Astrocyte (in vitro differentiated cells and primary cell): ENCODE measurements around the gene PBX3. TPM values are rescaled to one million over a fixed set of nuclear protein-coding genes. Genes with fewer than 3 reads are reported as not detected.
A peak's percentile ranks its signal among the peaks of the same experiment; 100 is the strongest.

Source experiments
- DNase-seq: peaks from one replicate; pipeline ENCODE4 v3.0.0-alpha.2; 2010; ENCODE audit warnings: low read depth
- FAIRE-seq: peaks from 2 replicates; lab custom pipeline; 2011; peaks lifted over from hg19 to GRCh38; lab: Jason Lieb, UNC
- H2AFZ ChIP-seq: 2 replicates; pipeline ENCODE4 v1.6.0; 2012; ENCODE audit warnings: low read depth, low read length, inconsistent platforms
- H3K27ac ChIP-seq: 2 replicates; pipeline ENCODE4 v1.5.1; 2011; ENCODE audit warnings: low read depth, low read length, inconsistent platforms
- H3K27me3 ChIP-seq: 2 replicates; pipeline ENCODE4 v1.6.0; 2011; ENCODE audit warnings: low read length, inconsistent platforms; ENCODE audit not compliant: insufficient read depth
- H3K36me3 ChIP-seq: 2 replicates; pipeline ENCODE4 v1.5.1; 2011; ENCODE audit warnings: low read length, inconsistent platforms; ENCODE audit not compliant: insufficient read depth
- H3K4me1 ChIP-seq: 2 replicates; pipeline ENCODE4 v1.5.1; 2011; ENCODE audit warnings: low read length, inconsistent platforms; ENCODE audit not compliant: insufficient read depth
- H3K4me2 ChIP-seq: 2 replicates; pipeline ENCODE4 v1.6.0; 2012; ENCODE audit warnings: low read length, inconsistent platforms
- H3K4me3 ChIP-seq: 2 replicates; pipeline ENCODE4 v1.5.1; 2011; ENCODE audit warnings: low read depth, mild to moderate bottlenecking, low read length, inconsistent platforms; ENCODE audit not compliant: insufficient read depth
- H3K79me2 ChIP-seq: 2 replicates; pipeline ENCODE4 v1.6.0; 2012; ENCODE audit warnings: mild to moderate bottlenecking, low read length, inconsistent platforms; ENCODE audit not compliant: insufficient read depth
- H3K9ac ChIP-seq: 2 replicates; pipeline ENCODE4 v1.6.0; 2012; ENCODE audit warnings: mild to moderate bottlenecking, low read length, inconsistent platforms
- H3K9me3 ChIP-seq: 2 replicates; pipeline ENCODE4 v1.5.1; 2012; ENCODE audit warnings: low read depth, mild to moderate bottlenecking, low read length, inconsistent platforms; ENCODE audit not compliant: insufficient read depth
- H4K20me1 ChIP-seq: 2 replicates; pipeline ENCODE4 v1.6.0; 2012; ENCODE audit warnings: low read length, inconsistent platforms; ENCODE audit not compliant: insufficient read depth
- H3K27ac Mint-ChIP-seq: one replicate; pipeline ENCODE4 v1.8.0; 2021; ENCODE audit warnings: mild to moderate bottlenecking, mixed read lengths; ENCODE audit not compliant: unreplicated experiment
- H3K27me3 Mint-ChIP-seq: one replicate; pipeline ENCODE4 v1.8.0; 2021; ENCODE audit warnings: low read depth, mixed read lengths; ENCODE audit not compliant: unreplicated experiment
- H3K36me3 Mint-ChIP-seq: one replicate; pipeline ENCODE4 v1.8.0; 2021; ENCODE audit warnings: low read depth, mixed read lengths; ENCODE audit not compliant: unreplicated experiment
- H3K4me1 Mint-ChIP-seq: one replicate; pipeline ENCODE4 v1.8.0; 2021; ENCODE audit warnings: low read depth, mixed read lengths; ENCODE audit not compliant: unreplicated experiment
- H3K4me3 Mint-ChIP-seq: one replicate; pipeline ENCODE4 v1.8.0; 2021; ENCODE audit warnings: mild to moderate bottlenecking, moderate library complexity, mixed read lengths; ENCODE audit not compliant: unreplicated experiment
- H3K9me3 Mint-ChIP-seq: one replicate; pipeline ENCODE4 v1.8.0; 2021; ENCODE audit warnings: mild to moderate bottlenecking, mixed read lengths; ENCODE audit not compliant: unreplicated experiment
- CTCF ChIP-seq: IDR thresholded peaks from 2 replicates; pipeline ENCODE4 v1.5.1; 2011; ENCODE audit warnings: low read depth, mild to moderate bottlenecking, inconsistent platforms, low read length, moderate library complexity; ENCODE audit not compliant: insufficient read depth
- EZH2 ChIP-seq: IDR thresholded peaks from 2 replicates; pipeline ENCODE4 v1.6.1; 2012; ENCODE audit warnings: mild to moderate bottlenecking, low read length, inconsistent platforms; ENCODE audit not compliant: insufficient read depth
- total RNA-seq: library from RNA; stranded (reverse); gene quantifications from 2 replicates; pipeline ENCODE4 v1.2.1, GENCODE V29; 2021

Gene PBX3
- total RNA-seq, 1 donor from 2014 or later: 51.2 TPM

- no peak overlapping the region for H2AFZ ChIP-seq
- H3K27ac ChIP-seq: no peak overlapping the region
- no peaks in the 10 kb centered on the region for H3K36me3 ChIP-seq
- no peak overlapping the region for H3K9ac ChIP-seq
- Mint-ChIP-seq H3K27ac (no peak overlapping the region), H3K4me1 (peaks cover 11% of the 10 kb centered on the region), H3K36me3 (peaks cover 21% of the 10 kb centered on the region), H3K4me3 (no peak overlapping the region), H3K27me3 (no peaks in the 10 kb centered on the region), H3K9me3 (peaks cover 4% of the 10 kb centered on the region)
- peaks cover 55% of the 10 kb centered on the region for H3K79me2 ChIP-seq
- peaks cover 12% of the 10 kb centered on the region for H3K4me1 ChIP-seq
- H3K4me2 ChIP-seq: no peak overlapping the region
- H3K4me3 ChIP-seq: no peak overlapping the region
- H3K9me3 ChIP-seq: no peaks in the 10 kb centered on the region
- no peak for DNase-seq
- H4K20me1 ChIP-seq: peaks cover 14% of the 10 kb centered on the region
- TF ChIP-seq EZH2: no peak
- no peak for TF ChIP-seq CTCF
- no peaks in the 10 kb centered on the region for H3K27me3 ChIP-seq
- peak; percentile 78 for FAIRE-seq
Measured at GRCh38 chr9:125782718-125783117, 35.5 kb downstream of the PBX3 start.

- Histone ChIP-seq H3K36me3 (no peaks in the 10 kb centered on the region), H3K9ac (no peak overlapping the region), H3K4me3 (no peak overlapping the region), H3K27me3 (no peaks in the 10 kb centered on the region), H3K9me3 (no peaks in the 10 kb centered on the region), H3K4me1 (peaks cover 12% of the 10 kb centered on the region), H3K4me2 (peak overlapping the region; percentile 34), H3K27ac (peak overlapping the region; percentile 10), H3K79me2 (peaks cover 62% of the 10 kb centered on the region), H2AFZ (no peak overlapping the region), H4K20me1 (peaks cover 19% of the 10 kb centered on the region)
- FAIRE-seq: no peak
- TF ChIP-seq EZH2: no peak
- TF ChIP-seq CTCF: no peak
- no peaks in the 10 kb centered on the region for H3K27me3 Mint-ChIP-seq
- no peak overlapping the region for H3K27ac Mint-ChIP-seq
- peak; percentile 58 for DNase-seq
- H3K4me1 Mint-ChIP-seq: peaks cover 15% of the 10 kb centered on the region
- H3K9me3 Mint-ChIP-seq: peaks cover 4% of the 10 kb centered on the region
- H3K4me3 Mint-ChIP-seq: no peak overlapping the region
- H3K36me3 Mint-ChIP-seq: peaks cover 21% of the 10 kb centered on the region
Measured at GRCh38 chr9:125784286-125785049, 37.3 kb downstream of the PBX3 start.

- H4K20me1 ChIP-seq: peaks cover 20% of the 10 kb centered on the region
Measured at GRCh38 chr9:125785248-125785751, 38.1 kb downstream of the PBX3 start.

More at GRCh38 chr9:125785248-125785751, 38.1 kb downstream of the PBX3 start:
- Mint-ChIP-seq H3K27me3 (no peaks in the 10 kb centered on the region), H3K4me3 (no peak overlapping the region), H3K36me3 (peaks cover 21% of the 10 kb centered on the region), H3K27ac (no peak overlapping the region), H3K4me1 (peaks cover 16% of the 10 kb centered on the region), H3K9me3 (peaks cover 4% of the 10 kb centered on the region)
- DNase-seq: no peak
- H3K4me2 ChIP-seq: peak overlapping the region; percentile 28
- TF ChIP-seq CTCF: no peak
- TF ChIP-seq EZH2: no peak
- peak overlapping the region; percentile 10 for H3K27ac ChIP-seq
- peaks cover 12% of the 10 kb centered on the region for H3K4me1 ChIP-seq
- H2AFZ ChIP-seq: no peak overlapping the region
- H3K36me3 ChIP-seq: no peaks in the 10 kb centered on the region
- no peak overlapping the region for H3K4me3 ChIP-seq
- peaks cover 68% of the 10 kb centered on the region for H3K79me2 ChIP-seq
- no peak for FAIRE-seq
- H3K9ac ChIP-seq: no peak overlapping the region
- no peaks in the 10 kb centered on the region for H3K9me3 ChIP-seq
- H3K27me3 ChIP-seq: no peaks in the 10 kb centered on the region
